HTERT RPE-1 (cell line): ENCODE data around the gene ENSA.
"Not testable (repeated sequence)": the region's sequence is repeated elsewhere in the genome, so short reads cannot be mapped to it uniquely, and the experiment has no call there.

ENCODE experiments used
- in situ Hi-C: fragments of 300-500 bp; cut with MboI; formaldehyde crosslinking; loops from 4 replicates; pipeline ENCODE4 v1.14.3; 2020; ENCODE audit warnings: low sequenced_read_pairs

Gene ENSA

GRCh38 chr1:150629115-150629928, at the start of gene ENSA:
TSS of gene ENSA (minus strand) at chr1:150629612. CDS start at chr1:150629470, 142 bp downstream.
- in situ Hi-C loops, result no loop called here

- in situ Hi-C loops, result no loop called here
These were observed 49.6 kb upstream of the ENSA start for GRCh38 chr1:150678988-150679387.

- in situ Hi-C loops, result no loop called here
These were observed 45.5 kb upstream of the ENSA start for GRCh38 chr1:150674881-150675280.

GRCh38 chr1:150663321-150663720, 33.9 kb upstream of the ENSA start:
- in situ Hi-C loops, result no loop called here

- in situ Hi-C loops, result no loop called here
These were observed 33.4 kb upstream of the ENSA start for GRCh38 chr1:150662811-150663210.

GRCh38 chr1:150661156-150661555, 31.7 kb upstream of the ENSA start:
- in situ Hi-C loops, result no loop called here

GRCh38 chr1:150660584-150660983, 31.2 kb upstream of the ENSA start:
- in situ Hi-C loops, result no loop called here

- in situ Hi-C loops, result not testable (repeated sequence)
These were observed 27.7 kb upstream of the ENSA start for GRCh38 chr1:150657064-150657463.

GRCh38 chr1:150654635-150655034, 25.2 kb upstream of the ENSA start:
- in situ Hi-C loops, result not testable (repeated sequence)

- in situ Hi-C loops, result no loop called here
These were observed 20.8 kb upstream of the ENSA start for GRCh38 chr1:150650193-150650592.

GRCh38 chr1:150649441-150650075, 20.1 kb upstream of the ENSA start:
- in situ Hi-C loops, result no loop called here

- in situ Hi-C loops, result no loop called here
These were observed 12.9 kb upstream of the ENSA start for GRCh38 chr1:150642296-150642695.

- in situ Hi-C loops, result not testable (repeated sequence)
These were observed 11.9 kb upstream of the ENSA start for GRCh38 chr1:150641126-150641815.

GRCh38 chr1:150638430-150638829, 9.0 kb upstream of the ENSA start:
- in situ Hi-C loops, result not testable (repeated sequence)

- in situ Hi-C loops, result not testable (repeated sequence)
These were observed 5.6 kb upstream of the ENSA start for GRCh38 chr1:150634839-150635622.

- in situ Hi-C loops, result no loop called here
These were observed 672 bp downstream of the ENSA start for GRCh38 chr1:150628766-150629114.

- in situ Hi-C loops, result no loop called here
These were observed 1.5 kb downstream of the ENSA start for GRCh38 chr1:150627826-150628410.

- in situ Hi-C loops, result no loop called here
These were observed 3.3 kb downstream of the ENSA start for GRCh38 chr1:150626150-150626549.

- in situ Hi-C loops, result not testable (repeated sequence)
These were observed 4.9 kb downstream of the ENSA start for GRCh38 chr1:150624546-150624945.

- in situ Hi-C loops, result not testable (repeated sequence)
These were observed 5.3 kb downstream of the ENSA start for GRCh38 chr1:150624134-150624533.
